Measurements from ENCODE around the gene EIF3A. TPM values are rescaled to one million over a fixed set of nuclear protein-coding genes. Genes with fewer than 3 reads are reported as not detected.

The EIF3A gene
- total RNA-seq, 4 donors from 2014 or later = 78.8 to 95.4 (median 94.8) TPM

GRCh38 chr10:119073584-119073983 is 7.0 kb downstream of the EIF3A start:
- no peak for DNase-seq (ENCODE audit: low spot score in 2 of 2)
- peaks cover 0 to 50% (median 20%) of the 10 kb centered on the region in 4 donors for H3K4me1 ChIP-seq
- H3K9me3 ChIP-seq = no peaks in the 10 kb centered on the region
- peaks cover 0 to 43% (median 0%) of the 10 kb centered on the region in 3 donors for H3K36me3 ChIP-seq
- TF ChIP-seq POLR2A (IDR thresholded peaks at IDR 0.05) (no peak), CTCF (IDR thresholded peaks at IDR 0.05) (no peak), EP300 (IDR thresholded peaks at IDR 0.05) (no peak)
- no peak overlapping the region for H3K27ac ChIP-seq
- 82 to 86% methylated on average over 6 of the region's 6 CpGs for WGBS, 2 donors
- H3K27me3 ChIP-seq = no peaks in the 10 kb centered on the region
- H3K4me3 ChIP-seq = no peak overlapping the region

- TF ChIP-seq POLR2A (IDR thresholded peaks at IDR 0.05) (no peak), EP300 (IDR thresholded peaks at IDR 0.05) (no peak), CTCF (IDR thresholded peaks at IDR 0.05) (no peak)
- Histone ChIP-seq H3K4me3 (no peak overlapping the region), H3K27me3 (no peaks in the 10 kb centered on the region), H3K9me3 (no peaks in the 10 kb centered on the region), H3K27ac (no peak overlapping the region), H3K36me3 (peaks cover 0 to 74% (median 16%) of the 10 kb centered on the region in 3 donors), H3K4me1 (peaks cover 0 to 23% (median 0%) of the 10 kb centered on the region in 4 donors)
- DNase-seq (ENCODE audit: low spot score in 2 of 2) = no peak
- WGBS, 2 donors = 94% methylated on average over 9 of the region's 9 CpGs
These were observed 10.0 kb downstream of the EIF3A start for GRCh38 chr10:119070395-119071165.

GRCh38 chr10:119061926-119062325 is 18.7 kb downstream of the EIF3A start:
- TF ChIP-seq EP300 (IDR thresholded peaks at IDR 0.05) (no peak), CTCF (IDR thresholded peaks at IDR 0.05) (no peak), POLR2A (IDR thresholded peaks at IDR 0.05) (no peak)
- Histone ChIP-seq H3K9me3 (no peaks in the 10 kb centered on the region), H3K27ac (no peak overlapping the region), H3K4me1 (no peaks in the 10 kb centered on the region), H3K27me3 (no peaks in the 10 kb centered on the region), H3K4me3 (no peak overlapping the region), H3K36me3 (peaks cover 4 to 98% (median 32%) of the 10 kb centered on the region in 3 donors)
- WGBS, 2 donors = 88 to 92% methylated on average over 2 of the region's 2 CpGs
- DNase-seq (ENCODE audit: low spot score in 2 of 2) = no peak

- Histone ChIP-seq H3K27ac (no peak overlapping the region), H3K9me3 (no peaks in the 10 kb centered on the region), H3K27me3 (no peaks in the 10 kb centered on the region), H3K4me3 (no peak overlapping the region), H3K36me3 (peaks cover 9 to 98% (median 35%) of the 10 kb centered on the region in 3 donors), H3K4me1 (no peaks in the 10 kb centered on the region)
- WGBS, 2 donors = 56 to 61% methylated on average over 1 of the region's 1 CpG
- no peak for DNase-seq (ENCODE audit: low spot score in 2 of 2)
- TF ChIP-seq EP300 (IDR thresholded peaks at IDR 0.05) (no peak), POLR2A (IDR thresholded peaks at IDR 0.05) (no peak), CTCF (IDR thresholded peaks at IDR 0.05) (no peak)
These were observed 19.3 kb downstream of the EIF3A start for GRCh38 chr10:119061352-119061751.

GRCh38 chr10:119060107-119060506 is 20.5 kb downstream of the EIF3A start:
- TF ChIP-seq POLR2A (IDR thresholded peaks at IDR 0.05) (no peak), EP300 (IDR thresholded peaks at IDR 0.05) (no peak), CTCF (IDR thresholded peaks at IDR 0.05) (no peak)
- 91% methylated on average over 1 of the region's 1 CpG for WGBS, 2 donors
- Histone ChIP-seq H3K4me1 (no peaks in the 10 kb centered on the region), H3K4me3 (no peak overlapping the region), H3K27me3 (no peaks in the 10 kb centered on the region), H3K36me3 (peaks cover 9 to 98% (median 35%) of the 10 kb centered on the region in 3 donors), H3K27ac (no peak overlapping the region), H3K9me3 (no peaks in the 10 kb centered on the region)
- DNase-seq (ENCODE audit: low spot score in 2 of 2) = no peak

Data from tibial nerve (tissue), 4 donors.